H1 (cell line): ENCODE data around the gene BMP2.

Experiments
- CHD2 ChIP-seq: IDR thresholded peaks from 2 replicates; pipeline ENCODE4 v1.6.1; 2012; ENCODE audit warnings: low read length, improper control_type of control experiment
- EGR1 ChIP-seq: IDR thresholded peaks from 2 replicates; pipeline ENCODE4 v1.6.1; 2011; ENCODE audit warnings: low read depth, low read length, borderline replicate concordance
- EZH2 ChIP-seq: fragments of 200-600 bp; sonication (generic); IDR thresholded peaks from 2 replicates; pipeline ENCODE4 v1.7.1; 2012; ENCODE audit warnings: low read depth, mild to moderate bottlenecking, moderate library complexity, low read length, inconsistent platforms; ENCODE audit not compliant: severe bottlenecking
- GTF2F1 ChIP-seq: IDR thresholded peaks from 2 replicates; pipeline ENCODE4 v1.6.1; 2012; ENCODE audit warnings: low read depth, low read length, improper control_type of control experiment, borderline replicate concordance
- JUND ChIP-seq: IDR thresholded peaks from 2 replicates; pipeline ENCODE4 v1.6.1; 2011; ENCODE audit warnings: mild to moderate bottlenecking, improper control_type of control experiment, low read length
- POLR2A ChIP-seq, 2 experiments: IDR thresholded peaks; 1 replicate in 1 of 2; 2 replicates in 1 of 2; pipeline ENCODE4 v1.6.1; 2011; ENCODE audit warnings: low read depth in 2 of 2, low read length in 2 of 2, mild to moderate bottlenecking in 2 of 2; ENCODE audit errors: control extremely low read depth in 1 of 2
- POLR2AphosphoS5 ChIP-seq: IDR thresholded peaks from 2 replicates; pipeline ENCODE4 v1.6.1; 2011; ENCODE audit warnings: low read depth, low read length
- SP1 ChIP-seq: IDR thresholded peaks from 2 replicates; pipeline ENCODE4 v1.6.1; 2011; ENCODE audit warnings: low read depth, low read length
- TAF1 ChIP-seq: IDR thresholded peaks from 2 replicates; pipeline ENCODE4 v1.6.1; 2011; ENCODE audit warnings: mild to moderate bottlenecking, low read depth, low read length
- TCF12 ChIP-seq: IDR thresholded peaks from 2 replicates; pipeline ENCODE4 v1.6.1; 2011; ENCODE audit warnings: low read depth, mild to moderate bottlenecking, low read length
- TEAD4 ChIP-seq: IDR thresholded peaks from 2 replicates; pipeline ENCODE4 v1.6.1; 2012; ENCODE audit warnings: low read depth, low read length, inconsistent platforms, mixed read lengths
- ZNF274 ChIP-seq: IDR thresholded peaks from 2 replicates; pipeline ENCODE4 v1.7.0; 2012; ENCODE audit warnings: low read length, borderline replicate concordance; ENCODE audit errors: extremely low read depth
- TF ChIP-seq, protein P1 (sequence below), 3 experiments: IDR thresholded peaks; 1 replicate in 2 of 3; 2 replicates in 1 of 3; pipeline versions ENCODE4 v1.5.1 to v1.6.1; 2011; ENCODE audit warnings: low read length in 3 of 3, mild to moderate bottlenecking in 3 of 3, inconsistent platforms in 2 of 3, low read depth in 1 of 3, moderate library complexity in 1 of 3; ENCODE audit not compliant: insufficient read depth in 1 of 3; ENCODE audit errors: control extremely low read depth in 1 of 3
- TF ChIP-seq, protein P2 (sequence below): IDR thresholded peaks from 2 replicates; pipeline ENCODE4 v1.6.1; 2012; ENCODE audit warnings: inconsistent platforms

- TF ChIP-seq, protein P1, sequence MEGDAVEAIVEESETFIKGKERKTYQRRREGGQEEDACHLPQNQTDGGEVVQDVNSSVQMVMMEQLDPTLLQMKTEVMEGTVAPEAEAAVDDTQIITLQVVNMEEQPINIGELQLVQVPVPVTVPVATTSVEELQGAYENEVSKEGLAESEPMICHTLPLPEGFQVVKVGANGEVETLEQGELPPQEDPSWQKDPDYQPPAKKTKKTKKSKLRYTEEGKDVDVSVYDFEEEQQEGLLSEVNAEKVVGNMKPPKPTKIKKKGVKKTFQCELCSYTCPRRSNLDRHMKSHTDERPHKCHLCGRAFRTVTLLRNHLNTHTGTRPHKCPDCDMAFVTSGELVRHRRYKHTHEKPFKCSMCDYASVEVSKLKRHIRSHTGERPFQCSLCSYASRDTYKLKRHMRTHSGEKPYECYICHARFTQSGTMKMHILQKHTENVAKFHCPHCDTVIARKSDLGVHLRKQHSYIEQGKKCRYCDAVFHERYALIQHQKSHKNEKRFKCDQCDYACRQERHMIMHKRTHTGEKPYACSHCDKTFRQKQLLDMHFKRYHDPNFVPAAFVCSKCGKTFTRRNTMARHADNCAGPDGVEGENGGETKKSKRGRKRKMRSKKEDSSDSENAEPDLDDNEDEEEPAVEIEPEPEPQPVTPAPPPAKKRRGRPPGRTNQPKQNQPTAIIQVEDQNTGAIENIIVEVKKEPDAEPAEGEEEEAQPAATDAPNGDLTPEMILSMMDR (IDR thresholded peaks at IDR 0.05; ENCODE audit: control extremely low read depth in 1 of 3, insufficient read depth in 1 of 3, low read depth in 1 of 3, low read length in 3 of 3) = no peak
- TF ChIP-seq CHD2 = no peak
- no peak for TF ChIP-seq POLR2A (IDR thresholded peaks at IDR 0.05; ENCODE audit: control extremely low read depth in 1 of 2, low read depth in 2 of 2, low read length in 2 of 2)
- no peak for TF ChIP-seq TAF1
- TF ChIP-seq EGR1 = no peak
- no peak for TF ChIP-seq EZH2
- no peak for TF ChIP-seq POLR2AphosphoS5
- TF ChIP-seq, protein P2, sequence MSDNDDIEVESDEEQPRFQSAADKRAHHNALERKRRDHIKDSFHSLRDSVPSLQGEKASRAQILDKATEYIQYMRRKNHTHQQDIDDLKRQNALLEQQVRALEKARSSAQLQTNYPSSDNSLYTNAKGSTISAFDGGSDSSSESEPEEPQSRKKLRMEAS = no peak
- TF ChIP-seq SP1 = no peak
- no peak for TF ChIP-seq JUND
- TF ChIP-seq TCF12 = no peak
- TF ChIP-seq ZNF274 = no peak
- no peak for TF ChIP-seq GTF2F1
- no peak for TF ChIP-seq TEAD4
These were observed 19.1 kb downstream of the BMP2 start for GRCh38 chr20:6786548-6786947.
